Heart left ventricle (tissue), 13 donors: ENCODE results near the gene CMIP.

Experiments
- CTCF ChIP-seq, 12 donors: fragments of 200-600 bp; sonication (generic) in 4 of 12; IDR thresholded peaks; one replicate each; pipeline versions ENCODE4 v1.5.0 to v1.8.0; 2018 to 2022; ENCODE audit warnings: antibody characterized with exemption in 12 of 12, mild to moderate bottlenecking in 5 of 12
- POLR2A ChIP-seq, 2 donors: fragments of 450-650 bp; IDR thresholded peaks; one replicate each; pipeline ENCODE4 v1.6.1; 2017; ENCODE audit warnings: antibody characterized with exemption in 2 of 2, mild to moderate bottlenecking in 2 of 2, moderate library complexity in 2 of 2
- donor health status: ischemic (EF 13 %, LVEDD 7.1; RV severe dilation, severe dysfunction).
- donor health status: DM: no; HTN: yes; CAD: no.
- donor health status: DM: no; HTN: no; CAD: no.
- donor health status: ischemic (EF 25% LVEDD 6.9; RV normal size, moderate dysfunction).
- donor health status: ischemic (EF 25% LVEDD 5.7; RV mildly dilated, moderate dysfunction).
- donor health status: ischemic (EF 35%, LVEDD 5.7; RV mildly dilated, moderate dysfunction).
- donor health status: nonischemic (EF 11% LVEDD 7.7; RV severe dilation, severe dysfunction).
- donor health status: DM: yes; HTN: yes; CAD: no.
- donor health status: PGD.
- donor health status: ischemic (EF 29% LVEDD 5.4; RV normal size, mild dysfunction).
- donor health status: nonischemic (EF 23%, LVEDD 6.1; RV moderate dilation, normal function).

GRCh38 chr16:81748476-81749198 lies 304.0 kb downstream of the CMIP start:
- TF ChIP-seq CTCF (IDR thresholded peaks at IDR 0.05) (no peak), POLR2A (IDR thresholded peaks at IDR 0.05) (no peak)
